Diencephalon (tissue), 1 donor: ENCODE data around the gene FAM227A. TPM values are rescaled to one million over a fixed set of nuclear protein-coding genes. Genes with fewer than 3 reads are reported as not detected.

ENCODE experiments used
- total RNA-seq: library from RNA; depleted of rRNA; stranded (reverse); fragments of >200 nt; gene quantifications from one replicate; pipeline ENCODE4 v1.2.3, GENCODE V29; 2014

FAM227A gene
- total RNA-seq: 9.2 TPM

GRCh38 chr22:38656256-38657044 lies at the start of gene FAM227A, which contains the start of gene CBY1:
Gene FAM227A, minus strand, starts transcription at chr22:38656392. Its CDS starts 6,224 bp downstream, at chr22:38650168.
Gene CBY1, plus strand, starts transcription at chr22:38656638. Its CDS starts 11,417 bp downstream, at chr22:38668055.

GRCh38 chr22:38705235-38706100 lies 49.3 kb upstream of the FAM227A start, which contains the start of gene GTPBP1:
Gene GTPBP1, plus strand, starts transcription at chr22:38705944. Its CDS starts 12 bp downstream, at chr22:38705956.

GRCh38 chr22:38700789-38701628 lies 44.8 kb upstream of the FAM227A start, which contains the start of gene JOSD1:
Gene JOSD1, minus strand, starts transcription at chr22:38700943. Its CDS starts 956 bp downstream, at chr22:38699987.

GRCh38 chr22:38681582-38682335 lies 25.6 kb upstream of the FAM227A start, which contains the start of gene TOMM22:
Gene TOMM22, plus strand, starts transcription at chr22:38681957. Its CDS starts 22 bp downstream, at chr22:38681979.

GRCh38 chr22:38569972-38570778 lies 86.0 kb downstream of the FAM227A start, which contains the start of gene DMC1:
Gene DMC1, minus strand, starts transcription at chr22:38570183. Its CDS starts 1,927 bp downstream, at chr22:38568256.

Other genes with a start within 250 kb of the FAM227A start
- gene KCNJ4, start 201.2 kb downstream of the FAM227A start, total RNA-seq: 6.5 TPM
- 1.2 TPM for gene KDELR3, start 188.3 kb downstream of the FAM227A start, total RNA-seq
- 510 TPM for gene DDX17, start 150.1 kb downstream of the FAM227A start, total RNA-seq
- gene DMC1, start 86.2 kb downstream of the FAM227A start, total RNA-seq: 7.6 TPM
- gene CBY1, start 246 bp upstream of the FAM227A start, total RNA-seq: 23.8 TPM
- gene TOMM22, start 25.6 kb upstream of the FAM227A start, total RNA-seq: 44.3 TPM
- 44.8 TPM for gene JOSD1, start 44.6 kb upstream of the FAM227A start, total RNA-seq
- 36.2 TPM for gene GTPBP1, start 49.6 kb upstream of the FAM227A start, total RNA-seq
- gene SUN2, start 99.6 kb upstream of the FAM227A start, total RNA-seq: 52.6 TPM
- gene DNAL4, start 137.8 kb upstream of the FAM227A start, total RNA-seq: 16.1 TPM
- 64.6 TPM for gene NPTXR, start 187.6 kb upstream of the FAM227A start, total RNA-seq
- gene CBX6, start 215.8 kb upstream of the FAM227A start, total RNA-seq: 65.3 TPM